NOMO-1 treated with dmso at 0.1 percent for 144 hours (cell line): ENCODE results near the gene THOC6.

Source experiments
- DNase-seq: peaks from one replicate; lab custom pipeline; 2025; ENCODE audit not compliant: unreplicated experiment; lab: John Stamatoyannopoulos, UW

Gene THOC6

DNA sequence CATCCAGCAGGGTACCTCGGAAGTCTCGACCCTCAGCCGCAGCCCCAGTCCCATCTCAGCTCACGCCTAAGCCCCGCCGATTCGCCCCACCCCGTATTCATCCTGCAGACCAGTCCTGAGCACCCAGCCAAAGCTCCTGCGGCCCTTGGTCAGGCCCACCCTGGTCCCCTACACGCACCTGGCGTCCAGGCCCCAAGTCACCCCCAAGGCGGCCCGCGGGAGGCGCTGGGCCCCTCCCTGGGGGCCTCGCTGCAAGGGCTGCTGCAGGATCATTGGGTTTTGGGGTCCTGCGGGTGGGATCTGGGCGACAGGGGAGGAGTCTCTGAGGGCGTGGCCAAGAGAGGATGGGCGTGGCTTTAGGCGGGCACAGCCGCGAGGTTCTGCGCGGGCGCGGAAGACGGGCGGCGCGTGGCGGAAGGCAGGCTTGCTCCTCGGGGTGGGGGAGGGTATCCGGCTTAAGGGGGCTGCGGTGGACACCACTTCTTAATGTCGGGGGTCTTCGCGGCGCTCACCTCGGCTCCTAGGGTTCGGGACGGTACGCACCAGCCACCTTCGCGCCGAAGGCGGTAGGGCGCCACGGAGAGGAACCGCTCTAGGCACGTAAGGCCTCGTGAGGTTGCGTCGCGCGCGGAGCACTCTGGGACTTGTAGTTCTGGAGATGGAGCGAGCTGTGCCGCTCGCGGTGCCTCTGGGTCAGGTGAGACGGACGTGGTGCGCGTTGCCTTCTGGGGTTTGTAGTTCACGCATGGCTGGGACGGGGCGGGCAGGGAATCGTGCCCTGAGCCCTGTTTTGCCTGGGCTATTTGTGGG, at the start of gene THOC6, which contains the start of gene HCFC1R1:
THOC6 (plus strand) TSS at position 367 of the 810 bp plus-strand sequence; CDS start at position 659, 292 bp downstream.
HCFC1R1 (minus strand) TSS at position 274 of the 810 bp plus-strand sequence; CDS start at position 273, 1 bp downstream.
- peak; percentile 98 for DNase-seq

DNA sequence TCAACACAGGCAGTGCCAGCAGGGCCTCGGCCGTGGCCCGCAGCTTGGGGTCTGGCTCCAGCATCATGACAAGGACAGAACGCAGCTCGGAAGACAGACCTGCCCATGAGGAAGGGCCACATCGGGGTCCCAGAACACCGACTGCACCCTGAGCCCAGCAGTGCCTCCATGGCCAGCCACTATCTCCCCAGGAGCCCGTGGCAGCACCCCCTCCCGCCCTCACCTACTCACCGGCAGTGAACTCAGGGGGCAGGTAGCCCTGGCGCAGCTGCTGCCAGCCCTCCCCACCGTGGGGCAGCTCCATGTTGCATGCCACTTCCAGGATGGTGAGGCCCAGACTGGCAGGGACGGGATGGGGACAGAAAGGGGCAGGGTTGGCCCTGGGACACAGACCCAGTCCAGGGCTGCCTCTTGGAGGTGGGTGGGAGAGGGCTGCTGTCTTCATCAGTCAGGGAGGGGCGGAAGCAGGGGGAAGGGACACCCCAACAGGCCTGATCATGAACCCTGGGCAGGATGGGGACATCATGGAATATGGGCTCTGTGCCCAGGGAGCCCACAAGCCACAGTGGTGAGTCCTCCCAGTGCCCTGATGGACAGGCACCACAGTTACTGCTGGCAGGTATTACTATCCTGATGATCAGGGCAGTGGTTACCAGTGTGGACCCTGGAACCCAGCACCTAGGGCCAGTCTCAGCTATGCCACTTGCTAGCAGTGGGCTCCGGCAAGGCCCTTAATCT, 49.3 kb upstream of the THOC6 start:
- no peak for DNase-seq

- DNase-seq = no peak
Observed at GRCh38 chr16:2975161-2975795, 48.6 kb upstream of the THOC6 start.

- DNase-seq = no peak
Observed at GRCh38 chr16:2976201-2976600, 47.6 kb upstream of the THOC6 start.

- DNase-seq = no peak
Observed at GRCh38 chr16:2976673-2977072, 47.2 kb upstream of the THOC6 start.

DNA sequence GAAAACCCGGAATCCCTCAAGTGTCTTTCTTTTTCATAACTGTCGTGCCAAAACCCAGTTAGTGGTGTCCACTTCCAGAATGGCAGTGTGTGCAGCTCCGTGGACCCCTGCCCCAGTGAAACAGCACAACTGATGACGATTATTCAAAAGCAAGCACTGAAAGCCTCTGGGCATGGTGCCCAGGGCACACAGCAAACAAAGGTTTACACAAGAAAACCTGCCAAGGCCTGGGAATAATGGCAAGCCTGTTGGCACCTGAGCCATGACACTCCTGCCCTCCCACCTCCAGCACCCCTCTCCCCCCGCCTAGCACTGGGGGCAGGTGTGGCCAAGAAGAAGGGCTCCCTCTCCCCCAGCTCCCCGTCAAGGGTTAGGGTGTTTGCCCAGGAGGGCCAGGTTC, 46.4 kb upstream of the THOC6 start:
- no peak for DNase-seq

- no peak for DNase-seq
Observed at GRCh38 chr16:2979669-2980226, 44.1 kb upstream of the THOC6 start.

DNA sequence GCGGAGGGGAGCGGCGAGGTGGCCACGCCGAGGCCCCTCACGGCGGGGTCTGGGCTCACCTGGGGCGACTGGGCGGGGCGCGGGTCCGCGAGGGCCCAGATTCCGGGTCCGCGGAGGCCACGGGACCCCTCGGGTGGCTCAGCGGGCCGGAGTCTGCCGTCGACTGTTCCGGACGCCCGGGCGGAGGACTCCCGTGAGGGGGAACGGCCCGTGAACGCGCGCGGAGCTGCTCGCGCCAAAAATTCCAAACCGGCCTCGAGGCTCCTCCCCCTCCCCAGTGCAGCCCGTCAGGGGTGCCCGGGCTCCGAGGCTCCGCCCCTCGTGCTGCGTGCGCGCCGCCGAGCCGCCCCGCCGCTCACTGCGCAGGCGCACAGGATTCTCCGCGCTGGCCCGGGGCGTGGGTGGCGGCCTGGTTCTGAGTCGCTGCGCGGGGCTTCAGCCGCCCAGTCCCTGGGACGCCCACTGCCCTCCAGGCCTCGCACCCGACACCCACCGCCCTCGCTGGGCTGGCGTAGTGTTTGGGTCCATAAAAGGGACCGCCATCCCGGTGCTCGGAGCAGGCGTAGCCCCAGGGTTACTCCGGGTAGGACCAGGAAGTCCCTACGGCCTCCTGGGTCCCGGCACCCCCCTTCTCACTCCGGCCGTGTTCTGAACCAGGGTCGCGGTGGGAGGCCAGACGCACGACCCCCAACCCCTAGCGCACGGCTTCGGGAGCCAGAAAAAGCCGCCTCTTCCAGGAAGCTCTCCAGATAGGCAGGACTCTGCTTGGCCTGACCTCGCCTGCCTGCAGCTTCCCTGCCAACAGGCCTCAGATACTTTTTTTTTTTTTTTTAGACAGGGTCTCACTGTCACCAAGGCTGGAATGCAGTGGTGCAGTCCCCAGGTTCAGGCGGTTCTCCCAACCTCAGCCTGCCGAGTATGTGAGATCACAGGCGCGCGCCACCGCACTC, 43.3 kb upstream of the THOC6 start, which contains the start of gene PKMYT1:
PKMYT1 (minus strand) TSS at position 220 of the 950 bp plus-strand sequence. CDS start 789 bp downstream, outside the sequence.
- DNase-seq = peak; percentile 82

DNA sequence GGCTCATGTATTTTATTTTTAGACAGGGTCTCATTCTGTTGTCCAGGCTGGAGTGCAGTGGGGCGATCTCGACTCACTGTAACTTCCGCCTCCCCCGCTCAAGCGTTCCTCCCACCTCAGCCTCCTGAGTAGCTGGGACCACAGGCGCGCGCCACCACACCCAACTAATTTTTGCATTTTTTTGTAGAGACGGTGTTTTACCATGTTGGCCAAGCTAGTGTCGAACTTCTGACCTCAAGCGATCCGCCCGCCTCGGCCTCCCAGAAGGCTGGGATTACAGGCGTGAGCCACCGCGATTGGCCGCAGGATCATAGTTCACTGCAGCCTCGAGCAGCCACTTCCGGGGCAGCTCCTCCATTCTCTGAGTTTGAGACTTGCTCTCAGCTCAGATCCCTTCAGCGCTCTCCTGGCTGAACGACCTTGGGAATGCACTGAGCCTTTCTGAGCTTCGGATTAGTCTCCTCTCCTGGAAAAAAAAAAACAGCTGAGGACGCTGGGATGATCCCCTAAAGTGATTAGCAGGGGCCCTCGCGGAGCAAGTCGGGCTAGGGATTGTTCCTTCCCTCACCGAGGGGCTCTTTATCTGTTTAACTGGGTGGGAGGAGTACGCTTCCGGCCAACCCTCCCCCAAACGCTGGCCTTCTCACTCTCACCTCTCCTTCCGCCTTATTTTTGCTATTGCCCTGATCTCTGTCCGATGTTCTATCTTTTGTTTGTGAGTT, 42.5 kb upstream of the THOC6 start:
- no peak for DNase-seq

DNA sequence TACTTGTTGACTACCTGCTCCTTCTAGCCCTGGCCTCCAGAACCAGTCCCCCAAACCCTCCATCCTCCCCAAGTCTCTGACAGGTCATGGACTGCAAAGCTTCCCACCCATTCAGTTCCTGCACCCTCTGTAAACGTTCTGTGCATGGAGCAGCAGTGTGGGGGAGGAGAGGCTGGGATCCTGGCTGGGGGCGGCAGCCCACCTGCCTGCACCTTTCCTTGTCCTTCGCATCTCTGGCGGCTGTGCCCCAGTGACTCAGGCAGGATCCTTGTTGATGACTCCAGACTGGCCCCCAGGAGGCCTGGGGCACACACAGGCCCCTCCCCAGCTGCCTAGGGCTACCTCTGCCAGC, 42.0 kb upstream of the THOC6 start:
- DNase-seq = no peak

DNA sequence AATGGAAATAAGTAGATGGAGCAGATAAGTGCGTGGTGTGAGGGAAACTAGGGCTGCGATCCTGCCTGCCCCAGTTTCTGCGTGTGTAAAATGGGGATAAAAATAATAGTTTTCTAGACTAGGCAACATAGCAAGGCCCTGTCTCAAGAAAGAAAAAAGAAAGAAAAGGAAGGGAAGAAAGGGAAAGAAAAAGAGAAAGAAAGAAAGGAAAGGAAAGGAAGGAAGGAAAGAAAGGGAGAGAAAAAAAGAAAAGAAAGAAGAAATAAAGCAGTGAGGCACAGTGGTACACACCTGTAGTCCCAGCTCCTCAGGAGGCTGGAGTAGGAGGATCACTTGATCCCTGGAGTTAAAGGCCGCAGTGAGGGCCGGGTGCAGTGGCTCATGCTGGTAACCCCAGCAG, 41.4 kb upstream of the THOC6 start:
- no peak for DNase-seq

DNA sequence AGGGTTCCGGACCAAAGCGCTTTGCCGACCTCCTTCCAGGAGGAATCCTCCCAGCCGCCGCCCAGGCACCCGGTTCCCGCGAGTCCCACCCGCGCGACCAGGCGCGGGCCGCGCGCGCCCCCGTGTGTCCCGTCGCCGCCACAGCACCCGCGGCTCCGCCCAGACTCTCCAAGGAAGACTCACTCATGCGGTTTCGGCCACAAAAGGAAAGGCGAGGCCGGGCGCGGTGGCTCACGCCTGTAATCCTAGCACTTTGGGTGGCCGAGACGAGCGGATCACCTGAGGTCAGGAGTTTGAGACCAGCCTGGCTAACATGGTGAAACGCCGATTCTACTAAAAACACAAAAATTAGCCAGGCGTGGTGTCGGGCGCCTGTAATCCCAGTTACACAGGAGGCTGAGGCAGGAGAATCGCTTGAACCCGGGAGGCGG, 40.1 kb upstream of the THOC6 start:
- DNase-seq = peak; percentile 61

GRCh38 chr16:2985462-2985861, 38.4 kb upstream of the THOC6 start:
- no peak for DNase-seq

GRCh38 chr16:2985893-2986355, 37.9 kb upstream of the THOC6 start:
- DNase-seq = no peak

DNA sequence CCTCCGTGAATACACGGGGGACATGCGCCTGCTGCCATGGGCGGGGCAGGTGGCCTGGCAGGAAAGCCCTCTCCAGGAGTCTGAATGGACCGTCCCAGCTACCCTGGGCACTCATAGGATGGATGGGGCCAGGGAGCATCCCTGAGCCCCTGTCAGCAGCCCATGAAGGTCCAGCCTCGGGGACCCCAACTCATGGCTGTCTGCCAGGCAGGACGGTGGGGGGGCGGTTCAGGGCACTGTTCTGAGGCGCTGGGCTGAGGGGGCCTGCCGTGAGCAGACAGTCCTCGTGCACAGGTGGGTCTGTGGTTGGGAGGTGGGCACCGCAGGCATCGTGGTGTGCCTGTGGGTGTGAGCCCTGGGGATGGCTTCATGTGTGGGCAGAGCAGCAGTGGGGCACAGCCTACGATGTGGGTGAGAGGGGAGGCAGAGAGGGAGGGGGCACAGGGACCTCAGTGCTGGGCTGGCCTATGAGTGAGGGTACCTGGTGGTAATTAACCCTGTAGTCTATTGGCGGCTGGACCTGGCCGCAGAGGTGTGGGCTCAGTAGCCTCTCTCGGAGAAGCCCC, 37.1 kb upstream of the THOC6 start:
- DNase-seq = no peak

DNA sequence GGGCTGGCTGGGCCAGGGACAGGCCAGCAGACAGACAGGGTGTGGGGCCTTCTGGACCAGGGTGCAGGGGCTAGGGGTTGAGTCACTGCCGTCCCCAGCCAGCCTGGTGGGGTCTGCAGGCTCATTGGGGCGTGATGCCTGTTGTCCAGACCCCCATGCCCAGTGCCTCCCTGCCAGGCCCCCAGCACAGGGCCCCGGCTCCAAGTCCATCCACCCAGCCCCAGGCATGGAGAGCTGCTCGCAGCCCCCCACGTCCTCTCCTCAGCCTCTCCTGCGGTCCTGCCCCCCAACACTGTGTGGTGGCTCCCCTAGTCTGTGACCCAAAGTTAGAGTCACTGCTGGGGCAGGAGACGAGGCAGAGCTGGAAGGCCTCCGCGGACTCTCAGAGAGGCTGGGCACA, 36.5 kb upstream of the THOC6 start:
- no peak for DNase-seq

DNA sequence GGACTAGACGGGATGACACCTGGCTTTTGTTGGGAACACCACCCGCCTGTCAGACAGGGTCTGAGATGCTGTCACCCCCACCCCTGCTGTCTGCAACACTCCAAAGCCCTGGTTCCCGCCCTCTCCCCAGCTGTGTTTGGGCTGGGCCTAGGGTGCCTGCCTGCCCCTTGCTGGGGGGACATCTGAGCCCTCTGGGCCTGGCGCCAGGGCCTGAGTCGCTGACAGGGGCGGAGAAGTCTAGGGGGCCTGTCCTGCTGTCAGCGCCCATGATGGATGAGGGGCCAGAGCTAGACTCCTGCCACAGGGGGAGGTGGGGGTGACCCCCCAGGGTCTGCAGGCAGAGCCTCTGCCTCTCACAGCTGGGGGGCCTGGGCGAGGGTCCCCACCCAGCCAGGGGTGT, 36.0 kb upstream of the THOC6 start:
- no peak for DNase-seq

- DNase-seq = no peak
Observed at GRCh38 chr16:2988590-2989099, 35.2 kb upstream of the THOC6 start.

- DNase-seq = no peak
Observed at GRCh38 chr16:2990891-2991290, 32.9 kb upstream of the THOC6 start.
